ENCODE data around the gene SMCHD1. TPM values are rescaled to one million over a fixed set of nuclear protein-coding genes. Genes with fewer than 3 reads are reported as not detected.

SMCHD1 gene
- total and polyA plus RNA-seq, 2 donors (not counting 1 experiment from before 2014, with no cell fraction given), result 54.2 to 380 TPM

GRCh38 chr18:2642771-2643170 is 12.8 kb upstream of the SMCHD1 start:
- no peak overlapping the region for H3K4me3 ChIP-seq (ENCODE audit: control extremely low read depth in 1 of 5, extremely low read depth in 1 of 5, insufficient read depth in 1 of 5, low read depth in 2 of 5, low read length in 4 of 5)
- peak overlapping the region in 1 of 2 donors; percentile 78 for H3K27ac ChIP-seq (ENCODE audit: low read length in 2 of 2)

More at GRCh38 chr18:2642771-2643170, 12.8 kb upstream of the SMCHD1 start:
- Histone ChIP-seq H3K4me1 (ENCODE audit: control insufficient read depth in 2 of 2, insufficient read depth in 2 of 2, low read length in 2 of 2) (peaks cover 54% of the 10 kb centered on the region in 2 donors), H3K79me2 (ENCODE audit: control insufficient read depth, insufficient read depth, low read length) (peaks cover 4% of the 10 kb centered on the region), H3K9ac (ENCODE audit: low read length) (peak overlapping the region; percentile 10), H3K4me2 (replicated peaks; ENCODE audit: low read depth, low read length, poor library complexity, severe bottlenecking) (no peak overlapping the region), H4K20me1 (ENCODE audit: control insufficient read depth, insufficient read depth, low read length, poor library complexity, severe bottlenecking) (no peaks in the 10 kb centered on the region), H2AFZ (ENCODE audit: insufficient read depth, low read depth, low read length, poor library complexity, severe bottlenecking) (peak overlapping the region; percentile 55), H3K36me3 (replicated peaks in 1 of 2; ENCODE audit: control extremely low read depth in 1 of 2, control insufficient read depth in 1 of 2, extremely low read depth in 1 of 2, insufficient read depth in 2 of 2, low read length in 1 of 2) (no peaks in the 10 kb centered on the region), H3K27me3 (replicated peaks in 1 of 4; ENCODE audit: control extremely low read depth in 1 of 4, control insufficient read depth in 3 of 4, insufficient read depth in 4 of 4, low read length in 3 of 4) (no peaks in the 10 kb centered on the region), H3K9me3 (ENCODE audit: control extremely low read depth in 1 of 3, control insufficient read depth in 2 of 3, insufficient read depth in 1 of 3, low read length in 2 of 3) (peaks cover 0 to 5% (median 1%) of the 10 kb centered on the region in 3 donors)
- peaks cover 36% of the 10 kb centered on the region for H3K4me1 Mint-ChIP-seq
- CTCF ChIA-PET, result interaction anchor here (1.3 to 8.1 kb wide), 3 partner anchors 11 to 72 kb away, joined by 5 to 88 read pairs (median 8); partner anchors contain the start of genes METTL4, NDC80 and SMCHD1
- H3K4me3 Mint-ChIP-seq, result no peak overlapping the region
- no peak for TF ChIP-seq CTCF (IDR thresholded peaks at IDR 0.05)
- no peak for TF ChIP-seq EZH2 (IDR thresholded peaks at IDR 0.05; ENCODE audit: borderline replicate concordance, insufficient read depth, low read depth, low read length, poor library complexity, severe bottlenecking)
- WGBS (ENCODE audit: insufficient coverage), result no CpG with 5 or more reads among the region's 1 CpG
- POLR2A ChIA-PET, result interaction anchor here (0.6 to 3.5 kb wide), 3 partner anchors 9 to 13 kb away, joined by 5 to 28 read pairs (median 5); partner anchors contain the start of gene SMCHD1
- H3K9me3 Mint-ChIP-seq (ENCODE audit: insufficient read depth), result no peaks in the 10 kb centered on the region
- intact Hi-C loops (cut with micrococcal nuclease), result no loop called here
- H3K27me3 Mint-ChIP-seq, result no peaks in the 10 kb centered on the region
- DNase-seq (no peak), ATAC-seq (ENCODE audit: low read depth) (no peak)
- no peak overlapping the region for H3K27ac Mint-ChIP-seq
